Ammon's horn (tissue), 1 donor: ENCODE data around the gene LYRM7.
"Not testable (repeated sequence)": the region's sequence is repeated elsewhere in the genome, so short reads cannot be mapped to it uniquely, and the experiment has no call there.

ENCODE experiments used
- DNase-seq: peaks from one replicate; pipeline ENCODE4 v3.0.0-alpha.2; 2016; ENCODE audit warnings: low spot score

LYRM7 gene

GRCh38 chr5:131180407-131180806 lies 9.7 kb downstream of the LYRM7 start:
- DNase-seq, result no peak

GRCh38 chr5:131182839-131183238 lies 12.1 kb downstream of the LYRM7 start:
- DNase-seq, result no peak

GRCh38 chr5:131185523-131186104 lies 14.9 kb downstream of the LYRM7 start:
- DNase-seq, result no peak

DNA sequence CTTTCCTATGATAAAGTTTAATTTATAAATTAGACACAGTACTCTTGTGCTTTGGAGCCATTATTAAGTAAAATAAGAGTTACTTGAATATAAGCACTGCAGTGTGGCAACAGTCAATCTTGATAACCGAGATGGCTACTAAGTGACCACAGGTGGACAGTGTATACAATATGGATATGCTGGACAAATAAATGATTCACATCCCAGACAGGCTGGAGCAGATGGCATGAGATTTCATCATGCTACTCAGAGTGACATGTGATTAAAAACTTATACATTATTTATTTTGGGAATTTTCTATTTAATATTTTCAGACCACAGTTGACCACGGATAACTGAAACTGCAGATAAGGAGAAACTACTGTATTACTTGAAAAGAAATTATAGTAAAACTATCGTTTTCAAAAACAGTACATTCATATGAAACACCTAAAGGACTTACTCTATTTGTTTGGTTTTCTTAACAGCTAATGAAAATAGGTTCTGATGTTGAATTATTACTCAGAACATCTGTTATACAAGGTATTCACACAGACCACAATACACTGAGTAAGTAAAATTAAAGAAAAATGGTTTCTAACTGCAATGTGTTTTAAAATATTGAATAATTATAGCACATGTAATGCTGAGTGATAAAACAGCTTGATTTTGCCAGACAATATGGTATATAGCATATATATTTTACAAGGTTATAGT lies 16.0 kb downstream of the LYRM7 start:
- no peak for DNase-seq

- no peak for DNase-seq
These were observed 22.4 kb downstream of the LYRM7 start for GRCh38 chr5:131193106-131193505.

- not testable (repeated sequence) for DNase-seq
These were observed 23.2 kb downstream of the LYRM7 start for GRCh38 chr5:131193897-131194296.

- no peak for DNase-seq
These were observed 24.0 kb downstream of the LYRM7 start for GRCh38 chr5:131194725-131195124.

DNA sequence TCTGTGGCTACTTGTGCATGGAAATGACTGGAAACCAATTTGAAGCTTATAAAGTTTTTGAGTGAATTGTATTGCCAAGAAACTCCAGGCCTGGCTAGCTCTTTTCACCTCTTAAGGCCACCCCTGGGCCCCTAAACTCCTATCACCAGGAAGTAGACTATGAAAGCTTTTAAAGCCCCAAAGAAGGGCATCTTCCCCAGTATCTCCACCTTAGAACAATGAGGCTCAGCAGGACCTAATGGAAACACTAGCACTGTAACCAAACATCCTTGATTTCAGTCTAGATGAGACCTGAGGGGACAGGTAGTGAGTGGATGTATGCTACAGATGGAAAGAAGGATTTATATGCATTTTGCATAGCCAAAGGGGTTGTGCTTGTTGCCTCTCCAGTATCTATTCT lies 25.0 kb downstream of the LYRM7 start:
- DNase-seq, result no peak

DNA sequence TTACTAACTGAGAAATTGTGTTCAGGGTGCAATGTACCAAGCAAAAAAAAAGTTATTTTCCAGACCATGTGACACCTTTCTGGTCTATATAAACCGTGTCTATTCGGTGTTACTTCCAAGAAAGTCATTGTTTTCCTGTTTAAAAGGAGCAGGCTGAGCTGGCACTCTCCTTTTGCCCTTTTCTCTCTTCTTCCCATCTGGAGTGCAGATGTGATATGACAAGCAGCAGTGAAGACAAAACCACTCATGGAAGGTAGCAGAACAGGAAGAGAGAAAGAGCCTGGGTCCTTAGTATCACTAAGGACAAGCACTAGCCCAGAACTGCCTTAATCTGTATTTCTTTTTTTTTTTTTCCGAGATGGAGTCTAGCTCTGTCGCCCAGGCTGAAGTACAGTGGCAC lies 25.6 kb downstream of the LYRM7 start:
- DNase-seq, result no peak

DNA sequence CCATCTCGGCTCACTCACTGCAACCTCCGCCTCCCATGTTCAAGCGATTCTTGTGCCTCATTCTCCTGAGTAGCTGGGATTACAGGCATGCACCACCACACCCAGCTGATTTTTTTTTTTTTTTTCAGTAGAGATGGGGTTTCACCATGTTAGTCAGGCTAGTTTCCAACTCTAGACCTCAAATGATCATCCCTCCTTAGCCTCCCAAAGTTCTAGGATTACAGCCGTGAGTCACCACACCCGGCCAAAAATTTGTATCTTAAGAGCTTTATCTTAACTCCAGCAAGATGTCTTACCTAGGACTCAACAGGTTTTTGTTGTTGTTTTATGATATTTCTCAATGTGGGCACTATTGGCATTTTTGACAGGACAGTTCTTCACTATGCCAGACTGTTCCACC lies 27.9 kb downstream of the LYRM7 start:
- no peak for DNase-seq

DNA sequence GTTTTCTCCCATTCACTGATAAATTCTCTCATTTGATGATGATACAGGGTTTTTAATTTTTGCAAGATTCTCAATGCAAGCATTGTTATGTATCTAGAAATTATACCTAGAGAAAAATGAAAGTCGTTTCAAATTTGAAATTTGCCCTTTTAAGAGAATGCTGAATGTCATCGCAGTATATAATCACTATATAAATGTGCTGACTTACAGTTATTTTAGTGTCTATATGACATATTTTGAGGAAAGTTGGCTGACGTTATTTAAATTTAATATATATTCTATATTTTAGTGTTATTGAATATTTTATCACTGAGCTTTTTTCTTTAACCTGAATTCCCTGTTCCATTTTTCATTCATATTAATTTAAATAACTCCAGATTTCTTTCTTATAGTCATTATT lies 29.8 kb downstream of the LYRM7 start:
- no peak for DNase-seq

GRCh38 chr5:131204964-131205363 lies 34.2 kb downstream of the LYRM7 start:
- no peak for DNase-seq

GRCh38 chr5:131206061-131206460 lies 35.3 kb downstream of the LYRM7 start:
- no peak for DNase-seq

DNA sequence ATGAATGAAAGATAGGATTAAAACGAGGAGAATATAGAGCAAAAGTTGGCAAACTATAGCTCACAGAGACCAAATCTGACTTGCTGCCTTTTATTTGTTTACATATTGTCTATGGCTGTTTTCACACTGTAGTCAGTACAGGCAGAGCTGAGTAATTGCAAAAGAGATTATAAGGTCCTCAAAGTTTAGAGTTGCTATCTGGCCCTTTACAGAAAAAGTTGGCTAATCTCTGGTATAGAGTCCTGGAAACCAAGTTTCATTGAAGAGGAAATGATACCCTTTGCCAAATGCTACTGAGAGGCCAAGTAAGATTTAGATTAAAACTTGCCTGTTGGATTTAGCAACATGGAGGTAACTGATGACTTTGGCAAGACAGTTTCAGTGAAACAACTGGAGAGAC lies 36.0 kb downstream of the LYRM7 start:
- DNase-seq, result no peak

- DNase-seq, result no peak
These were observed 38.4 kb downstream of the LYRM7 start for GRCh38 chr5:131209175-131209505.

DNA sequence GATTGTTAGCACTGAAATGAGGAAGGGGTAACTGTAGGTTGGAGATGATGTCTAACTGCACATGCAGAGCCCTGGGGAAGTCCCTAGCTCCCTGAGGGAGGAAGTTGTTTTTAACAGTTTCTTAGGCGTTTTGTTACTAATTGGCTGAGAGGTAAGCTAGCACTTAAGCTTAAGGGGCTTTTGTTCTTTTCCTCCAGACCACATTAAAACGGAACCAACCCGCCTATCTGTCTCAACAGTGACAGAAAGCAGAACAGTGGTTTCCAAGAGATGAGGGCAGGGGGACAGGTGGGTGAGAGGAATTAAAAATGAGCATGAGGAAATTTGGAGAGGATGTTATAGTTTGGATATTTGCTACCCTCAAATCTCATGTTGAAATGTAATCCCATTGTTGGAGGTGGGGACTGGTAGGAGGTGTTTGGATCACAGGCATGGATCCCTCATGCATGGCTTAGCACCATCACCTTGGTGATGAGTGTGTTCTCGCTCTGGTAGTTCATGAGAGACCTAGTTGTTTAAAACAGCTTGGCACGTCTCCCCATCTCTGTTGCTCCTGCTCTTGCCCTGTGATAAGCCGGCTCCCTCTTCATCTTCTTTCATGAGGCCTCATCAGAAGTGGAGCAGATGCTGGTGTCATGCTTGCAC lies 38.9 kb downstream of the LYRM7 start:
- DNase-seq, result peak; percentile 61

- no peak for DNase-seq
These were observed 39.4 kb downstream of the LYRM7 start for GRCh38 chr5:131210151-131210510.

DNA sequence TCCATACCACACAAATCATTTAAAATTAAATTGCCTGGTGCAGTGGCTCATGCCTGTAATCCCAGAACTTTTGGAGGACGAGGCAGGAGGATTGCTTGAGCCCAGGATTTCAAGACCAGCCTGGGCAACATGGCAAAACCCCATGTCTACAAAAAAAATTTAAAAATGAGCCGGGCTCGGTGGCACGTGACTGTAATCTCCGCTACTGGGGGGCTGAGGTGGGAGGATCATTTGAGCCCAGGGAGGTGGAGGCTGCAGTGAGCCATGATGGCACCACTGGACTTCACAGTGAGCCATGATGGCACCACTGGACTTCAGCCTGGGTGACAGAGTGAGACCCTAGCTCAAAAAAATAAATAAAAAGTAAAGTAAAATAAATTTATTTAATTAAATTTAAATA lies 40.9 kb downstream of the LYRM7 start:
- DNase-seq, result no peak

- no peak for DNase-seq
These were observed 41.8 kb downstream of the LYRM7 start for GRCh38 chr5:131212471-131213021.

- no peak for DNase-seq
These were observed 44.0 kb downstream of the LYRM7 start for GRCh38 chr5:131214609-131215227.

GRCh38 chr5:131217791-131218190 lies 47.0 kb downstream of the LYRM7 start:
- no peak for DNase-seq

DNA sequence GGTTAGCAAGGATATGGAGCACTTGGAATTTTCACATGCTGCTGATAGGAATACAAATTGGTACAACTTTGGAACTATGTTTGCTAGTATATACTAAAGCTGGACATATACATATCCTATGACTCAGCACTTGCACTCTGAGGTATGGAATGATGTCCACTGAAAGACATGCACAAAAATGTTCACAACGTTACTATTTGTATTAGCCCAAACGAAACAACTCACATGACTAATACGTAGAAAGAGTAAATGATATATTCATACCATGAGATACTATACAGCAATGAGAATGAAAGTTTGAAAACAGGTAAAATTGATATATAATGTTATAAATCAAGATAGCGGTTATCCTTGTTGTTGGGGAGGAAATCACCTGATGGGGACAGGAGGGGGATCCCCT lies 47.6 kb downstream of the LYRM7 start:
- no peak for DNase-seq

DNA sequence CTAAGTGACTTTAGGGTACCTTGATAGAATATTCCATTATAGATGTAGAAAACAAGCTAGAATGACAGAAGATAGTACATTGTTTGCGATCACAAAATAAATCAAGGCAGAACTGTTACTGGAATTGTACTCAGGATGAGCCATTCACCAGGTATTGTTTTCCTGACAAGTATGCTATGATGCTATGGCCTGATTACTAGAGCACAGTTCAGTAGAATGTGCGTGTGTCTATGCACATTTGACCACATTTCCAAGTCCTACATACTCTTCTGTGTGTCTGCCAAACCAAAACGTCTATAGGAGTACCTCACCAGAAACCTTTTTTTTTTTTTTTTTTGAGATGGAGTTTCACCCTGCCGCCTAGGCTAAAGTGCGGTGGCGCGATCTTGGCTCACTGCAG lies 49.8 kb downstream of the LYRM7 start:
- no peak for DNase-seq
